Endodermal cell (in vitro differentiated cells): ENCODE results near the gene METTL27. TPM values are rescaled to one million over a fixed set of nuclear protein-coding genes. Genes with fewer than 3 reads are reported as not detected.

Source experiments
- DNase-seq: peaks from one replicate; pipeline ENCODE4 v3.0.0-alpha.2; 2017
- H3K27ac ChIP-seq: 2 replicates; pipeline ENCODE4 v1.5.1; 2013; ENCODE audit warnings: mild to moderate bottlenecking, low read depth, low read length, moderate library complexity
- H3K27me3 ChIP-seq: 2 replicates; pipeline ENCODE4 v1.6.1; 2013; ENCODE audit warnings: mild to moderate bottlenecking, low read length, moderate library complexity; ENCODE audit not compliant: insufficient read depth, control insufficient read depth, poor library complexity, severe bottlenecking
- H3K36me3 ChIP-seq: 2 replicates; pipeline ENCODE4 v1.7.0; 2013; ENCODE audit warnings: mild to moderate bottlenecking, low read length, moderate library complexity; ENCODE audit not compliant: control insufficient read depth, insufficient read depth
- H3K4me1 ChIP-seq: one replicate; pipeline ENCODE4 v1.7.0; 2013; ENCODE audit warnings: low read length; ENCODE audit not compliant: control insufficient read depth, insufficient read depth
- H3K4me3 ChIP-seq: 2 replicates; pipeline ENCODE4 v1.5.1; 2013; ENCODE audit warnings: mild to moderate bottlenecking, low read length, moderate library complexity
- H3K9ac ChIP-seq: 2 replicates; pipeline ENCODE4 v1.6.1; 2013; ENCODE audit warnings: mild to moderate bottlenecking, low read length, moderate library complexity; ENCODE audit not compliant: poor library complexity, severe bottlenecking; ENCODE audit errors: extremely low read depth
- H3K9me3 ChIP-seq: 2 replicates; pipeline ENCODE4 v1.6.1; 2013; ENCODE audit warnings: mild to moderate bottlenecking, low read length, moderate library complexity; ENCODE audit not compliant: control insufficient read depth
- H3K27ac Mint-ChIP-seq: 2 replicates; pipeline ENCODE4 v1.8.0; 2020; ENCODE audit warnings: mixed read lengths
- H3K27me3 Mint-ChIP-seq: 2 replicates; pipeline ENCODE4 v1.8.0; 2021; ENCODE audit warnings: mild to moderate bottlenecking, mixed read lengths; ENCODE audit not compliant: insufficient read depth
- H3K36me3 Mint-ChIP-seq: 2 replicates; pipeline ENCODE4 v1.8.0; 2020; ENCODE audit warnings: low read depth, mixed read lengths
- H3K4me1 Mint-ChIP-seq: 2 replicates; pipeline ENCODE4 v1.8.0; 2020; ENCODE audit warnings: mixed read lengths
- H3K4me3 Mint-ChIP-seq: 2 replicates; pipeline ENCODE4 v1.8.0; 2020; ENCODE audit warnings: mild to moderate bottlenecking, moderate library complexity, mixed read lengths
- H3K9me3 Mint-ChIP-seq: 2 replicates; pipeline ENCODE4 v1.8.0; 2020; ENCODE audit warnings: mild to moderate bottlenecking, mixed read lengths
- WGBS, 2 experiments: methylation state at CpG; one replicate each; pipeline versions ENCODE4 v1.1.5 to v1.1.7; 2013; ENCODE audit warnings: missing lambda C conversion rate in 2 of 2, mixed read lengths in 1 of 2; ENCODE audit not compliant: insufficient coverage in 1 of 2, insufficient read length in 1 of 2; 5-methylcytosine and 5-hydroxymethylcytosine counted together
- total RNA-seq, 2 donors: library from RNA; stranded (reverse); fragmentation: NEBNext Ultra II Directional in 1 of 2; extraction: Animal tissue kit (Norgen Biotek cat#: 25700) in 1 of 2; gene quantifications; 2 replicates in 1 of 2; 3 replicates in 1 of 2; pipeline ENCODE4 v1.2.1, GENCODE V29; 2021
- TF ChIP-seq, protein P1 (sequence below): fragments of 200-600 bp; sonication (generic); conservative IDR thresholded peaks from 2 replicates; pipeline ENCODE4 v1.5.0; 2021; ENCODE audit warnings: antibody characterized with exemption, mild to moderate bottlenecking

Gene METTL27
- total RNA-seq, 2 donors from 2014 or later: 20.9 to 22.2 TPM

- Histone ChIP-seq H3K9me3 (no peaks in the 10 kb centered on the region), H3K4me3 (no peak overlapping the region), H3K27me3 (no peaks in the 10 kb centered on the region), H3K9ac (no peak overlapping the region), H3K36me3 (no peaks in the 10 kb centered on the region), H3K4me1 (no peaks in the 10 kb centered on the region), H3K27ac (no peak overlapping the region)
- Mint-ChIP-seq H3K36me3 (no peaks in the 10 kb centered on the region), H3K27me3 (peaks cover 9% of the 10 kb centered on the region), H3K27ac (no peak overlapping the region), H3K4me1 (no peaks in the 10 kb centered on the region), H3K4me3 (no peak overlapping the region), H3K9me3 (no peaks in the 10 kb centered on the region)
- peak; percentile 37 for DNase-seq
- TF ChIP-seq, protein P1, sequence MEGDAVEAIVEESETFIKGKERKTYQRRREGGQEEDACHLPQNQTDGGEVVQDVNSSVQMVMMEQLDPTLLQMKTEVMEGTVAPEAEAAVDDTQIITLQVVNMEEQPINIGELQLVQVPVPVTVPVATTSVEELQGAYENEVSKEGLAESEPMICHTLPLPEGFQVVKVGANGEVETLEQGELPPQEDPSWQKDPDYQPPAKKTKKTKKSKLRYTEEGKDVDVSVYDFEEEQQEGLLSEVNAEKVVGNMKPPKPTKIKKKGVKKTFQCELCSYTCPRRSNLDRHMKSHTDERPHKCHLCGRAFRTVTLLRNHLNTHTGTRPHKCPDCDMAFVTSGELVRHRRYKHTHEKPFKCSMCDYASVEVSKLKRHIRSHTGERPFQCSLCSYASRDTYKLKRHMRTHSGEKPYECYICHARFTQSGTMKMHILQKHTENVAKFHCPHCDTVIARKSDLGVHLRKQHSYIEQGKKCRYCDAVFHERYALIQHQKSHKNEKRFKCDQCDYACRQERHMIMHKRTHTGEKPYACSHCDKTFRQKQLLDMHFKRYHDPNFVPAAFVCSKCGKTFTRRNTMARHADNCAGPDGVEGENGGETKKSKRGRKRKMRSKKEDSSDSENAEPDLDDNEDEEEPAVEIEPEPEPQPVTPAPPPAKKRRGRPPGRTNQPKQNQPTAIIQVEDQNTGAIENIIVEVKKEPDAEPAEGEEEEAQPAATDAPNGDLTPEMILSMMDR: no peak
- WGBS, 2 experiments: 63 to 86% methylated on average over 5 to 7 of the region's 7 CpGs
Measured at GRCh38 chr7:73820013-73820412, 22.3 kb downstream of the METTL27 start.

- WGBS, 2 experiments: 96% methylated on average over 5 to 6 of the region's 6 CpGs
- H3K27me3 ChIP-seq: no peaks in the 10 kb centered on the region
- H3K4me1 ChIP-seq: no peaks in the 10 kb centered on the region
- H3K27me3 Mint-ChIP-seq: no peaks in the 10 kb centered on the region
- H3K9ac ChIP-seq: no peak overlapping the region
- no peaks in the 10 kb centered on the region for H3K9me3 ChIP-seq
- no peak overlapping the region for H3K4me3 Mint-ChIP-seq
- no peaks in the 10 kb centered on the region for H3K36me3 ChIP-seq
- H3K4me3 ChIP-seq: no peak overlapping the region
- no peaks in the 10 kb centered on the region for H3K4me1 Mint-ChIP-seq
- no peaks in the 10 kb centered on the region for H3K36me3 Mint-ChIP-seq
- no peak overlapping the region for H3K27ac ChIP-seq
- TF ChIP-seq, protein P1: no peak
- no peaks in the 10 kb centered on the region for H3K9me3 Mint-ChIP-seq
- no peak overlapping the region for H3K27ac Mint-ChIP-seq
- peak; percentile 22 for DNase-seq
Measured at GRCh38 chr7:73817121-73817520, 25.2 kb downstream of the METTL27 start.

GRCh38 chr7:73815436-73815835 is 26.9 kb downstream of the METTL27 start:
- Histone ChIP-seq H3K27me3 (no peaks in the 10 kb centered on the region), H3K9me3 (no peaks in the 10 kb centered on the region), H3K27ac (no peak overlapping the region), H3K4me1 (no peaks in the 10 kb centered on the region), H3K4me3 (no peak overlapping the region), H3K9ac (no peak overlapping the region), H3K36me3 (no peaks in the 10 kb centered on the region)
- peaks cover 2% of the 10 kb centered on the region for H3K27me3 Mint-ChIP-seq
- H3K4me1 Mint-ChIP-seq: no peaks in the 10 kb centered on the region
- WGBS, 2 experiments: 92 to 95% methylated on average over 6 to 8 of the region's 8 CpGs
- no peaks in the 10 kb centered on the region for H3K9me3 Mint-ChIP-seq
- DNase-seq: no peak
- H3K27ac Mint-ChIP-seq: no peak overlapping the region
- TF ChIP-seq, protein P1: no peak
- H3K4me3 Mint-ChIP-seq: no peak overlapping the region
- H3K36me3 Mint-ChIP-seq: no peaks in the 10 kb centered on the region
